DLD1 (cell line): ENCODE data around the gene ZKSCAN8.

Experiments
- in situ Hi-C: cut with HindIII; loops from 2 replicates; pipeline ENCODE4 v1.10.0; 2017; ENCODE audit warnings: low sequenced_read_pairs

The ZKSCAN8 gene

DNA sequence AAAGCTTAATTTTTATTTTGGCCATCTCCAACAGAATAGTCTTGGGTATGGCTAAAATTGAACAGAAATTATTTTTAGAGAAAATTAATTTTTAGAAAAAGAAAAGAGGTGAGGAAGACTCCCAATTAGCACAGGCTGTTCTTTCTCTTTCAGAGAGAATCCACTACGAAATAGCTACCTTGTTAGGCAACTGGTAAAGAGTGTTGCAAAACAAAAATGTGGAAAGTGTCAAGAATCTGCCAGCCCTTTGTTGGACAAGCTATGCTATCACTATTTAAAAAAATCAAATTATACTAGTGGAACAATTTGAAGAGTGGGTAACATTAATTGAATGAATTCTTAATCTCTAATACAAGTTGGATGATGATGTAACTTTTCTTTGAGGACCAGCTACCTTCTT, 64.2 kb downstream of the ZKSCAN8 start:
- in situ Hi-C loops: no loop called here

DNA sequence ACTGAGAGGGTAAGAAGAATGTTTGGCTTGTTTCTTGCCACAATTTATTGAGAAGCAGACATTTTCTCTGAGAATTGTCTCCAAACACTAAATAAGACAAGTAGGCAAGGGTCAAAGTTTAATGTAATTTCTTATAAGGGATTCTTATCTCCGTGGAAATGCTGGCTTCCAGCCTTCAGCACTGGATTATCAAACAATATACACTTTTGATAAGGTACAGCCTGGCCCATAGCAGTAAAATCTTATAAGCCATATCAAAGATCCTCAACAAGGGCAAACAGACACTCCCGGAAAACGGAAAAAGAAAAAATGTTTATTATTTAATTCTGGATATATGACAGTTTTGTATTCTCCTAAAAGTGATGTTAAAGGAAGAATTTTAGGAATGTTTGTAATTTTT, 64.8 kb downstream of the ZKSCAN8 start:
- in situ Hi-C loops: no loop called here

DNA sequence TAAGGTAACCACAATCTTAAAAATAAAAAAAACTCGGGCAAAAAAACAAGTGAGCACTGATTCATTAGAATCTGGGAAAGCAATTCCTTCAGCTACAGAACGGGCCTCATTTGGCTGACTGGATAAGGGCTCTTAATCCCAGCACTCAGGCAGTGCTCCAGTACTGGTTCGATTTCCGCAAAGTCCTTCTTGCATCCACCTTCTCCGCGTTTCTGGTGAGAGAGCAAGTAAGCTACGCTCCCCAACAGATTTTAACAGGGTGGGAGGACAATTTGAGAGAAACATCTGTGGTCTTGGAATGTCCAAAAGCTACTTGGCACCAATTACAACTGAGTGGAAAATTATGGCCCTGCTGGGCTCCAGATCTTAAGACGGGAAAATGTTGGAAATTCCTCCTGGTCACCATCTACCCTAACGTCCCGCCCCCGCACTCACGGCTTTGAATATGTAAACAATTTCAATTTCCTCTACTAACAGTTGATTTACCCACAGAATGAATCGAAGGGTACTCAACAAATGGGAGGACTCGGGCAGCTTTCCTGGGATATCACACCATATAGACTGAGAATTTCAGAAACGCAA, 65.3 kb downstream of the ZKSCAN8 start:
- in situ Hi-C loops: no loop called here

DNA sequence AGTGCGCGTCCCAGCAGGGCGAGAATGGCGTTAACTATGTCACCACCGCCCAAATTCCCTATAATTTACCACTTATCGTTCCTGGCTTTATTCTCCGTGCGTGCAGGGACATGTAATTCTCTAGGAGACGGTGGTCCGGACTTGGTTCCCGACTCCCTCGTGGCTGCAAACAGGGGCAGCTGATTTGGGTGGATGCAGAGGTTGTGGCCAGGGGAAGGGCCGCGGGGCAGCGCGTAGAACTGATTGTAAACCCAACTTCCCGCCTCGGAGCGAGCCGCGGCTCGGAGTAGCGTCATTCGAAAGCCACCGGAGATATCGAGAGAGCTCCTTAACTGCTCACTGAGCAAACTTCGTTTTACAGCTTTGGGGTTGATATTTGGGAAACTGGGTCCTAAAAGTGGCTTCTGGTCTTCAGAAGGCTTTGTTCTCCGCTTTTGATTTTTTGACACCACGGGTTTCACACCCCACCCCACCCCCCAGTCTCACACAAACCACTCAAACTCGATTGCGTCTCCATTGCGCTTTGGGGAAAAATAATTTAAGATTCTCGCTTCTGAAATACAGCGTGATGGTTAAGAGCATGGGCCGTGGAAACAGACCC, 65.9 kb downstream of the ZKSCAN8 start:
- in situ Hi-C loops: no loop called here

DNA sequence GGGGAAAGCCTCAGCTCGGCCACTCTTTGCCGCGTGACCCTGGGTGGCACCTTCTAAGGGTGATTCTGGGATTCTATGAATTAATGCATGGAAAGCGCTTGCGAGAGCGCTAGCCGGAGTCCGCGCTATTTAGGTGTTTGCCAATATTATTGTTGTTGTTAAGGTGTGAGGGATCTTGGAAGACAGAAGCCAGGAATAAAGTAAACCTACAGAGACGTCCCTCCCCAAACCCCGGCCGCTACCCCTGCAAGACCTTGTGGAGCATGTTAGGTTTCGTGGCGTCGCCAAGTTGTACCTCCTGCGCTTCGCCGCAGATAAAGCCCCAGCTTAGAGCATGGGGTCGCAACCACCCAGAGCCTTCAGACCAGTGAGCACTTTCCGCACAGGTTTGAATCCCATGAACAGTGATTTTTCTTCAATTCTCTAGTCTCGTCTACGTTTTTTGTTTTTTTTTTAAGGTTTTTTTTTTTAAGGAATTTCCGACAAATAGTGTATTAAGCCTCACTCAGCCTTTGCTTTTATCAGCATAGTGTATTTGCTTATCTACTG, 66.5 kb downstream of the ZKSCAN8 start:
- in situ Hi-C loops: no loop called here
